Activated CD4-positive, alpha-beta T cell treated with anti-CD3 and anti-CD28 coated beads, Interleukin-2, amount 10 ng/mL, durations not matched to agents 24 days and 14 days (primary cell): ENCODE results near the gene IWS1. TPM values are rescaled to one million over a fixed set of nuclear protein-coding genes. Genes with fewer than 3 reads are reported as not detected.

Experiments used
- DNase-seq: peaks from one replicate; pipeline ENCODE4 v3.0.0; 2022
- H3K27ac Mint-ChIP-seq: one replicate; pipeline ENCODE4 v1.8.0; 2022; ENCODE audit warnings: mild to moderate bottlenecking, mixed read lengths
- H3K27me3 Mint-ChIP-seq: one replicate; pipeline ENCODE4 v1.8.0; 2022; ENCODE audit warnings: mixed read lengths
- H3K36me3 Mint-ChIP-seq: one replicate; pipeline ENCODE4 v1.8.0; 2022; ENCODE audit warnings: low read depth, mild to moderate bottlenecking, mixed read lengths
- H3K4me1 Mint-ChIP-seq: one replicate; pipeline ENCODE4 v1.8.0; 2021; ENCODE audit warnings: mixed read lengths
- H3K4me3 Mint-ChIP-seq: one replicate; pipeline ENCODE4 v1.8.0; 2022; ENCODE audit warnings: mild to moderate bottlenecking, moderate library complexity, mixed read lengths
- H3K9me3 Mint-ChIP-seq: one replicate; pipeline ENCODE4 v1.8.0; 2021; ENCODE audit warnings: mixed read lengths
- intact Hi-C: fragments of 100-400 bp; cut with micrococcal nuclease; formaldehyde crosslinking; loops from one replicate; pipeline ENCODE4 v1.15.1; 2023
- total RNA-seq: library from RNA; stranded (reverse); gene quantifications from 2 replicates; pipeline ENCODE4 v1.2.3, GENCODE V29; 2022

Gene IWS1
- total RNA-seq, 1 donor from 2014 or later: 61.9 TPM

- H3K27me3 Mint-ChIP-seq: no peaks in the 10 kb centered on the region
- no peaks in the 10 kb centered on the region for H3K9me3 Mint-ChIP-seq
- no peak overlapping the region for H3K27ac Mint-ChIP-seq
- intact Hi-C loops: no loop called here
- DNase-seq: no peak
- peaks cover 41% of the 10 kb centered on the region for H3K4me1 Mint-ChIP-seq
- H3K4me3 Mint-ChIP-seq: no peak overlapping the region
- peaks cover 51% of the 10 kb centered on the region for H3K36me3 Mint-ChIP-seq
These were observed 12.2 kb downstream of the IWS1 start for GRCh38 chr2:127514076-127514475.

GRCh38 chr2:127512362-127512761 lies 13.9 kb downstream of the IWS1 start:
- Mint-ChIP-seq H3K36me3 (peaks cover 53% of the 10 kb centered on the region), H3K4me3 (no peak overlapping the region), H3K27me3 (no peaks in the 10 kb centered on the region)

DNA sequence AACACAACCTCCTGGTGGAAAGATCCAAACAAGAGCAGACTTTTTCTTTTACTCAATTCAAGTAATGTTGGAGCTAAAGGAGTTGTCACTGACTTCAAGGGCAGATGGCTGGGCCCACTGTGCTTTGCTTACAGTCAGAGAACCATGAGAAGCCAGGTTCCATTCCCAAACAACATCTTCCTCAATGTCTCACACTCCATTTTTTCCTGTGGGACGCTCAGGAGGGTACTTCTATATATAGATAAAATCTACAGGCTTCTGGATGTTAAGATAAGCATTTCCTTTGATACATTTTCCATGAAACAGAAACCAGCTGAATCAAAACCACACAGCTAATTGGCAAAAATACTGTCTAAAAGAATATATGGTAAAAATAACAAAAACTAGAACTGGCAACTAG lies 14.4 kb downstream of the IWS1 start:
- Mint-ChIP-seq H3K4me1 (peaks cover 51% of the 10 kb centered on the region), H3K4me3 (no peak overlapping the region), H3K27ac (peak overlapping the region; percentile 36), H3K9me3 (no peaks in the 10 kb centered on the region), H3K36me3 (peaks cover 49% of the 10 kb centered on the region), H3K27me3 (no peaks in the 10 kb centered on the region)
- peak; percentile 37 for DNase-seq
- intact Hi-C loops: no loop called here

More at GRCh38 chr2:127512362-127512761, 13.9 kb downstream of the IWS1 start:
- H3K9me3 Mint-ChIP-seq: no peaks in the 10 kb centered on the region
- no peak for DNase-seq
- H3K4me1 Mint-ChIP-seq: peaks cover 53% of the 10 kb centered on the region
- intact Hi-C loops: no loop called here
- no peak overlapping the region for H3K27ac Mint-ChIP-seq

- Mint-ChIP-seq H3K27ac (no peak overlapping the region), H3K4me1 (peaks cover 50% of the 10 kb centered on the region), H3K36me3 (peaks cover 45% of the 10 kb centered on the region), H3K9me3 (no peaks in the 10 kb centered on the region), H3K4me3 (no peak overlapping the region), H3K27me3 (no peaks in the 10 kb centered on the region)
- DNase-seq: no peak
- intact Hi-C loops: no loop called here
These were observed 15.1 kb downstream of the IWS1 start for GRCh38 chr2:127511090-127511695.

DNA sequence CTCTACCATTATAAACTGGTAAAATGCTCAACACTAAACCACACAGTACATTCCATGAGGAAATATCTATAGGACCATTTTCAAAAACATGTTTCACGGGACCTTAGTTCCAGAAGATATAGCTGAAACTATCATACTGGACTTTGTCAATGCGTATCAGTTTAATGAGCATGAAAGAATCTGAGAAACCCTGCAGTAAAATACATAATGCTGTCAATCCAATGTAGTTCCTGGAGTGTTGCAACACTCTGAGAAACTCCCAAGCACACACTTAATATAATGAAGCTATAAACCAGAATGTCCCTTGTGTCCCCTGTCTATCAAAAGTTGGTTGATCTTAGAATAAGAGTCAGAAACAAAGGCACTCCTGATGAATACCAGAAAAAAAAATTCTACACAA lies 16.2 kb downstream of the IWS1 start:
- H3K27ac Mint-ChIP-seq: no peak overlapping the region
- no peaks in the 10 kb centered on the region for H3K9me3 Mint-ChIP-seq
- no peak overlapping the region for H3K4me3 Mint-ChIP-seq
- intact Hi-C loops: no loop called here
- DNase-seq: no peak
- H3K27me3 Mint-ChIP-seq: no peaks in the 10 kb centered on the region
- H3K36me3 Mint-ChIP-seq: peaks cover 43% of the 10 kb centered on the region
- H3K4me1 Mint-ChIP-seq: peaks cover 42% of the 10 kb centered on the region

GRCh38 chr2:127508631-127509034 lies 17.7 kb downstream of the IWS1 start:
- no peak overlapping the region for H3K27ac Mint-ChIP-seq
- H3K4me1 Mint-ChIP-seq: peaks cover 37% of the 10 kb centered on the region
- H3K9me3 Mint-ChIP-seq: no peaks in the 10 kb centered on the region
- H3K27me3 Mint-ChIP-seq: no peaks in the 10 kb centered on the region
- H3K4me3 Mint-ChIP-seq: no peak overlapping the region
- peaks cover 47% of the 10 kb centered on the region for H3K36me3 Mint-ChIP-seq
- DNase-seq: no peak
- intact Hi-C loops: no loop called here

DNA sequence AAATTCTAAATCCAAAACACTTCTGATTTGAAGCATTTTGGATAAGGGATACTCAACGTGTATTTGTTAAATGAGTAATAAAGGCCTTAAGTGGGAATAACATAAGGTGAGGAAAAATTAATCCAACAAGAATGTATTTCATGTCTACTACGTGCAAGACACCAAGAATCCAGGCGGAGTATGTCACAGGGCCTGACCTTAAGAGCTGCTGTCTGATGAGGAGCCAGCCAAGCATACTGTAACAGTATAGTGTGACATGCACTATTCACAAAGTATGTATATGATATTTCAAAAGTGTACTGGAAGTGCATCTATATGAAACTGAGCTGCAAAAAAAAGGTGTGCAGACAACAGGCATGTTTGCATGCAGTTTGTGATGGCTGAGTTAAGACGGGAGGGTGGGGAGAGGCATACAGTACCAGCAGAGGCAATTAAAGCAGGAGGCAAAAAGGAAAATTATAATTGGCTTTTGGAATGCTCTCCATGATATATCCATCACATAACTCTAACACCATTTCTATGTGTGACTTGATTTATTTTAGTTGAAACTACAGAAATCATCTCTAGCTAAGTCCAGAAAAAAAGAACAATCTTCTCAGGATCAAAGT lies 18.2 kb downstream of the IWS1 start:
- H3K27me3 Mint-ChIP-seq: no peaks in the 10 kb centered on the region
- H3K27ac Mint-ChIP-seq: no peak overlapping the region
- peak; percentile 35 for DNase-seq
- H3K4me3 Mint-ChIP-seq: no peak overlapping the region
- intact Hi-C loops: no loop called here
- H3K36me3 Mint-ChIP-seq: peaks cover 49% of the 10 kb centered on the region
- no peaks in the 10 kb centered on the region for H3K9me3 Mint-ChIP-seq
- H3K4me1 Mint-ChIP-seq: peaks cover 35% of the 10 kb centered on the region

DNA sequence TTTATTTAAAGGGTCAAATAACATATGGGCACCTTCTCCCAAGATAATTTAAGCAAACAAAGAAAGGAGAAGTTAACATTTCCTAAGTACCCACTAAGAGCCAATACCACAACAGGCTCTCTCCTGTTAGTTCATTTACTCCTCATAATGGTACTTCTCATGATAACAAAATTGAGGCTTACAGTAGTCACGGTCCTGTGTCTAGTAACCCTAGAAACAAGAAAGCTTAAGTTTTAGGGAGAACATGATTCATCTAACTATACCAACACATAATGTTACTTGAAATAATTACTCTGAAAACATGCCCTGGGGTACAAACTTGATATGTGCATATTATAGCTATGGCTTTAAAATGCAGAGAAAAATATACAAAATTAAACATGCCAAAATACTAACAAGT lies 19.8 kb downstream of the IWS1 start:
- no peak overlapping the region for H3K4me3 Mint-ChIP-seq
- H3K27me3 Mint-ChIP-seq: no peaks in the 10 kb centered on the region
- DNase-seq: no peak
- H3K27ac Mint-ChIP-seq: no peak overlapping the region
- intact Hi-C loops: no loop called here
- H3K4me1 Mint-ChIP-seq: peaks cover 25% of the 10 kb centered on the region
- no peaks in the 10 kb centered on the region for H3K9me3 Mint-ChIP-seq
- peaks cover 55% of the 10 kb centered on the region for H3K36me3 Mint-ChIP-seq

- Mint-ChIP-seq H3K36me3 (peaks cover 61% of the 10 kb centered on the region), H3K4me3 (no peak overlapping the region), H3K27ac (peak overlapping the region; percentile 30), H3K4me1 (peaks cover 21% of the 10 kb centered on the region), H3K27me3 (no peaks in the 10 kb centered on the region), H3K9me3 (no peaks in the 10 kb centered on the region)
- intact Hi-C loops: no loop called here
- DNase-seq: peak; percentile 45
These were observed 21.5 kb downstream of the IWS1 start for GRCh38 chr2:127504552-127505430.

DNA sequence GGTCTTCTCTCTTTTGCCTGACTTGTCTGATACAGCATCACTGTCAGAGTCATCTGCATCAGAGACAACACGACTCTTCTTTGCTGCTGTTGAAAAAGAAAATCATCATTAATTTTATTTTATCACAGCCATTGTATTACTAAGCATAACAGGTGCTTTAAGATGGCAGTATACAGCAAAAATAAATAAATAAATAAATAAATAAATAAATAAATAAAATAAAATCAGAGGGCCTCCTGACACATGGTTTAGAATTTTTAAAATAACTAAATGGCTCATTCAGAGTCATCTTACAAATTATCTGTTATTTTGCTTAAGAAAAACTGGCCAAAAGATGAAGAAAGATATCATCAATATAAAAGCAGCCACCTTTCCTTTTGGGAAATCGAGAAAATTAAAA lies 22.8 kb downstream of the IWS1 start:
- DNase-seq: no peak
- Mint-ChIP-seq H3K27ac (no peak overlapping the region), H3K36me3 (peaks cover 60% of the 10 kb centered on the region), H3K27me3 (no peaks in the 10 kb centered on the region), H3K4me1 (peaks cover 15% of the 10 kb centered on the region), H3K9me3 (no peaks in the 10 kb centered on the region), H3K4me3 (no peak overlapping the region)
- intact Hi-C loops: no loop called here

DNA sequence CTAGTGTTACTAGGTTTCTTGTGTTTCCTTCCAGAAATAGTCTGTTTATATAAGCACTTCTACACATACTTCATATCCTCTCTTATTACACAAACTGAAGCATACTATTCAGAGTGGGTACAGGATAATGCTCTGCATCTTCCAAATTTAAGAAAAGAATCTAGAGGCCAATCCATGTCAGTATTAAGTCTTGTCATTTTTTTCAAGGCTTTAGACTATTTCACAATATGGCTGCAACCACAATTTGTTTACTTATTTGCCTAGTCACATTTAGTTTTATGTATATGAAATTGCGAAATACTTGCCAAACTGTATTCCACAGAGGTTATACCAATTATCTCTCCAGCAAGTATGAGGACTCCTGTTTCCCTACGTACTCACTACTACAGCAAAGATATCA lies 27.9 kb downstream of the IWS1 start:
- peaks cover 11% of the 10 kb centered on the region for H3K4me1 Mint-ChIP-seq
- no peak overlapping the region for H3K27ac Mint-ChIP-seq
- intact Hi-C loops: no loop called here

GRCh38 chr2:127490283-127490682 lies 36.0 kb downstream of the IWS1 start:
- H3K27ac Mint-ChIP-seq: no peak overlapping the region
- DNase-seq: no peak
- no peak overlapping the region for H3K4me3 Mint-ChIP-seq
- no peaks in the 10 kb centered on the region for H3K9me3 Mint-ChIP-seq
- peaks cover 68% of the 10 kb centered on the region for H3K36me3 Mint-ChIP-seq
- intact Hi-C loops: no loop called here
- peaks cover 27% of the 10 kb centered on the region for H3K4me1 Mint-ChIP-seq
- no peaks in the 10 kb centered on the region for H3K27me3 Mint-ChIP-seq

More for the DNA sequence above, 27.9 kb downstream of the IWS1 start:
- Mint-ChIP-seq H3K4me3 (no peak overlapping the region), H3K9me3 (no peaks in the 10 kb centered on the region), H3K36me3 (peaks cover 66% of the 10 kb centered on the region), H3K27me3 (no peaks in the 10 kb centered on the region)
- DNase-seq: no peak

DNA sequence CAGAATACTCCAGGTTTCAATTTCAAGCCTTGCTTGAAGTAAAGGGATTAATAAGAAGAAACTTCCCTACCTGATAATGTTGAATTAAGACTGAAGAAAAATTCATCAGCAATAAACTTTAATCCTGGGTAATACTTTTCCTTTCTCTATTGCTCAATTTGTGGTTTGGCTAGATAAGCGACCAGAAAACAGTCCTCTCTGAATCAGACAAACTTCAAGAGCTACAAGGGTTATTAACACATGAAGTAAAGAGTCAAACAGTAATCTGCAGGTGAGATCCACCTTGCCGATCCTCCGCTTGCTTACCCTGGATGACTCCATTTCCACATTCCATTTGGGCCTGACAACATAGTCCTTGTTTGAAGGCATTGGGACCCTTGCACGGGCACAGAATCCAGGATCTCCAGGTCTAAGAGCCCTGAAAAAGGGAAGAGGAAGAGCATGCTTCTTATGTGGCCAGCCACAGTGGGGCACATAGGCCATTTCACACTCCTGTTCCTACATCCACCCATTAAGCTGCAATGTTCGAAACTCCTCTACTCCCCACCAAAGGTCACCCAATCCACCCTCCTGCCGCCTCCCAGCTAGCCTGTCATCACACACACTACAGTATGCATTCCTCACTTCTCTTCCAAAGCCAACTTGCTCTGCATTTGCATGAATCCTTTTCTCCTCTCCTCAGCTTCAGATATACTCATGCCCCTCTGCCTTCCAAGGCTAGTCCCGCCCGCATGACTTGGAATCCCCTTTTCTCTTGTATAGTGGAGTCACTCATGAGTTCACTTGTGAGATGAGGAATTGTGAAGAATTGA lies 39.8 kb downstream of the IWS1 start:
- peak overlapping the region; percentile 36 for H3K4me3 Mint-ChIP-seq

More for the DNA sequence above, 39.8 kb downstream of the IWS1 start:
- peaks cover 70% of the 10 kb centered on the region for H3K36me3 Mint-ChIP-seq
- no peaks in the 10 kb centered on the region for H3K27me3 Mint-ChIP-seq
- H3K27ac Mint-ChIP-seq: peak overlapping the region; percentile 61
- peaks cover 33% of the 10 kb centered on the region for H3K4me1 Mint-ChIP-seq
- no peak for DNase-seq
- intact Hi-C loops: no loop called here
- no peaks in the 10 kb centered on the region for H3K9me3 Mint-ChIP-seq
